SH-SY5Y (cell line): ENCODE results near the gene CMSS1.

Experiments used
- GATA2 ChIP-seq: IDR thresholded peaks from 2 replicates; pipeline ENCODE4 v1.6.1; 2011; ENCODE audit warnings: mild to moderate bottlenecking, low read depth, low read length
- GATA3 ChIP-seq: IDR thresholded peaks from 2 replicates; pipeline ENCODE4 v1.6.1; 2011; ENCODE audit warnings: low read depth, mild to moderate bottlenecking, low read length, moderate library complexity

GRCh38 chr3:99805160-99805559, 12.5 kb upstream of the CMSS1 start:
- TF ChIP-seq GATA2 (no peak), GATA3 (no peak)
